AG04449 (cell line): ENCODE data around the gene TFAP2B.

ENCODE experiments used
- CTCF ChIA-PET: fragments of 350-600 bp; formaldehyde crosslinking; extraction: SDS; loops from one replicate; lab custom pipeline; 2021; ENCODE audit warnings: antibody characterized with exemption; lab: Yijun Ruan, JAX
- POLR2A ChIA-PET: fragments of 400-600, 350-600 bp; formaldehyde crosslinking; extraction: SDS; loops from one replicate; lab custom pipeline; 2020; ENCODE audit warnings: antibody characterized with exemption, inconsistent platforms; lab: Yijun Ruan, JAX
- DNase-seq: peaks from one replicate; pipeline ENCODE4 v3.0.0-alpha.2; 2010; ENCODE audit warnings: low read depth, low spot score
- H3K4me3 ChIP-seq: 2 replicates; pipeline ENCODE4 v1.5.1; 2011; ENCODE audit warnings: low read depth, mild to moderate bottlenecking, control low read depth, low read length
- CTCF ChIP-seq: IDR thresholded peaks from one replicate; pipeline ENCODE4 v1.5.1; 2011; ENCODE audit warnings: mild to moderate bottlenecking, moderate library complexity, low read length, control low read depth, inconsistent platforms; ENCODE audit not compliant: insufficient read depth; ENCODE audit errors: missing control alignments

TFAP2B gene

GRCh38 chr6:50820869-50821264, 2.2 kb downstream of the TFAP2B start:
- ChIA-PET CTCF (no interaction called here), POLR2A (no interaction called here)
- DNase-seq: no peak
- H3K4me3 ChIP-seq: no peak overlapping the region
- TF ChIP-seq CTCF: no peak

GRCh38 chr6:50821441-50822077, 2.9 kb downstream of the TFAP2B start:
- no peak overlapping the region for H3K4me3 ChIP-seq
- ChIA-PET POLR2A (no interaction called here), CTCF (no interaction called here)
- no peak for DNase-seq
- TF ChIP-seq CTCF: no peak

- ChIA-PET CTCF (no interaction called here), POLR2A (no interaction called here)
- no peak overlapping the region for H3K4me3 ChIP-seq
- DNase-seq: no peak
- no peak for TF ChIP-seq CTCF
Observed at GRCh38 chr6:50822078-50822476, 3.4 kb downstream of the TFAP2B start.

GRCh38 chr6:50823094-50823920, 4.6 kb downstream of the TFAP2B start:
- ChIA-PET CTCF (no interaction called here), POLR2A (no interaction called here)
- DNase-seq: no peak
- no peak for TF ChIP-seq CTCF
- H3K4me3 ChIP-seq: no peak overlapping the region

GRCh38 chr6:50824552-50824951, 5.9 kb downstream of the TFAP2B start:
- ChIA-PET CTCF (interaction anchor here (1.8 kb wide), 1 partner anchor 9 kb away, joined by 7 read pairs; no protein-coding TSS in a partner anchor), POLR2A (no interaction called here)

More at GRCh38 chr6:50824552-50824951, 5.9 kb downstream of the TFAP2B start:
- TF ChIP-seq CTCF: no peak
- no peak for DNase-seq
- H3K4me3 ChIP-seq: no peak overlapping the region
